LNCAP (cell line): Measurements from ENCODE around the gene MAP4K1.

ENCODE experiments used
- TF ChIP-seq, protein P1 (sequence below): fragments of 450-650 bp; IDR thresholded peaks from 2 replicates; pipeline ENCODE4 v1.5.1; 2017; ENCODE audit warnings: mild to moderate bottlenecking

The MAP4K1 gene

DNA sequence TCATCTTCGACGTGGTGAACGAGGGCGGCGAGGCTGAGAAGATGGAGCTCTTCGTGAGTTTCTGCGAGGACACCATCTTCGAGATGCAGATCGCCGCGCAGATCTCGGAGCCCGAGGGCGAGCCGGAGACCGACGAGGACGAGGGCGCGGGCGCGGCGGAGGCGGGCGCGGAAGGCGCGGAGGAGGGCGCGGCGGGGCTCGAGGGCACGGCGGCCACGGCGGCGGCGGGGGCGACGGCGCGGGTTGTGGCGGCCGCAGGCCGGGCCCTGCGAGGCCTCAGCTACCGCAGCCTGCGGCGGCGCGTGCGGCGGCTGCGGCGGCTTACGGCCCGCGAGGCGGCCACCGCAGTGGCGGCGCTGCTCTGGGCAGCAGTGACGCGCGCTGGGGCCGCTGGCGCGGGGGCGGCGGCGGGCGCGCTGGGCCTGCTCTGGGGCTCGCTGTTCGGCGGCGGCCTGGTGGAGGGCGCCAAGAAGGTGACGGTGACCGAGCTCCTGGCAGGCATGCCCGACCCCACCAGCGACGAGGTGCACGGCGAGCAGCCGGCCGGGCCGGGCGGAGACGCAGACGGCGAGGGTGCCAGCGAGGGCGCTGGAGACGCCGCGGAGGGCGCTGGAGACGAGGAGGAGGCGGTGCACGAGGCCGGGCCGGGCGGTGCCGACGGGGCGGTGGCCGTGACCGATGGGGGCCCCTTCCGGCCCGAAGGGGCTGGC lies 52.6 kb downstream of the MAP4K1 start:
- TF ChIP-seq, protein P1, sequence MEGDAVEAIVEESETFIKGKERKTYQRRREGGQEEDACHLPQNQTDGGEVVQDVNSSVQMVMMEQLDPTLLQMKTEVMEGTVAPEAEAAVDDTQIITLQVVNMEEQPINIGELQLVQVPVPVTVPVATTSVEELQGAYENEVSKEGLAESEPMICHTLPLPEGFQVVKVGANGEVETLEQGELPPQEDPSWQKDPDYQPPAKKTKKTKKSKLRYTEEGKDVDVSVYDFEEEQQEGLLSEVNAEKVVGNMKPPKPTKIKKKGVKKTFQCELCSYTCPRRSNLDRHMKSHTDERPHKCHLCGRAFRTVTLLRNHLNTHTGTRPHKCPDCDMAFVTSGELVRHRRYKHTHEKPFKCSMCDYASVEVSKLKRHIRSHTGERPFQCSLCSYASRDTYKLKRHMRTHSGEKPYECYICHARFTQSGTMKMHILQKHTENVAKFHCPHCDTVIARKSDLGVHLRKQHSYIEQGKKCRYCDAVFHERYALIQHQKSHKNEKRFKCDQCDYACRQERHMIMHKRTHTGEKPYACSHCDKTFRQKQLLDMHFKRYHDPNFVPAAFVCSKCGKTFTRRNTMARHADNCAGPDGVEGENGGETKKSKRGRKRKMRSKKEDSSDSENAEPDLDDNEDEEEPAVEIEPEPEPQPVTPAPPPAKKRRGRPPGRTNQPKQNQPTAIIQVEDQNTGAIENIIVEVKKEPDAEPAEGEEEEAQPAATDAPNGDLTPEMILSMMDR: no peak

DNA sequence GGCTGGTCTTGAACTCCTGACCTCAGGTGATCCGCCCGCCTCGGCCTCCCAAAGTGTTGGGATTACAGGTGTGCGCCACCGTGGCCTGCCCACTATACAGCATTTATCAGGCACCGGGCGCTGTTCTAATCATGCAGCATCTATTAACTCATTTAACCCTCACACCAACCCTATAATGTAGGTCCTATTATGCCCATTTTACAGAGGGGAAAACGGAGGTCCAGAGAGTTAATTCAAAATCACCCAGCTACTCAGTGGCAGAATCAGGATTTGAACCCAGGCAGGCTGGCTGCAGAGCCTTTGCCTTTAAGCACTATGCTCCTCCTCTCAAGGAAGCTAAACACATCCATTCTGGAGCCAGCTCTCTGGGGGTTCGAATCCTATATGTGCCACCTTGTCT lies 54.3 kb downstream of the MAP4K1 start:
- TF ChIP-seq, protein P1: no peak

DNA sequence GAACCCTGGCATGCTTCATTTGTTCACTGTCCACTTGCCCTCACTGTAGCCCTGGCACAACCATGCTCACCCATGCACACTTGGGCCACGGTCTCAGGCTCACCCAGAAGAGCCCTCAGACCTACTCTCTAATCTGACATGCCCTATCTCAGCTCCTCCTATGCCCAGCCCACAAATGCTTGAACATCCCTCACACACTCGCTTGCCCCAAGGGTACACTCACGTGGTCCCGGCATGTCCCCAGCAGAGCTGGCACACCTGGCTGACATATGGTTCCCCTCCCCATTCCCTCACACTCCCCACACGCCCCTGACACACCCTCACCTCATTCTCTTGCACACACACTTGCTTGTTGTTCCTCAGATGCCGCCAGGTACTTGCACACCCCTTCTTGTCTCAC lies 55.7 kb downstream of the MAP4K1 start:
- TF ChIP-seq, protein P1: no peak

DNA sequence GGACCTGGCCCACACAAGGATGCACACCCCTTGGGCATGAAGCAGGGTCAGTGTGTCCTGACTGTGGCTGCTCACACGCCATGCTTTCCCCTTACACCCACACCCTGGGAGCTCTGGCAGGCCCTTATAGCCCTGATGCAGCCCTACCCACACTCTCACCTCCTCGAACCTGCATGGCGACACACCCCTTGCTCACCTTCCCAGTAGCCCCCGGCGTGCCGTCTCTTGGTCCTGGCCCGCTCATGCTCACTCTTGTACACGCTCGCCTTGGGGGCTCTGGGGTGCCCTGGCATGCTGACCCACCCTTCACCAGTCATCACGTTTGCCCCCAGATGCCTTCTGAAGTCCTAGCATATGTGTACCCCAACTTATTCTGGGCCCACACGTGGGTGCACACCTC lies 56.1 kb downstream of the MAP4K1 start:
- TF ChIP-seq, protein P1: no peak

DNA sequence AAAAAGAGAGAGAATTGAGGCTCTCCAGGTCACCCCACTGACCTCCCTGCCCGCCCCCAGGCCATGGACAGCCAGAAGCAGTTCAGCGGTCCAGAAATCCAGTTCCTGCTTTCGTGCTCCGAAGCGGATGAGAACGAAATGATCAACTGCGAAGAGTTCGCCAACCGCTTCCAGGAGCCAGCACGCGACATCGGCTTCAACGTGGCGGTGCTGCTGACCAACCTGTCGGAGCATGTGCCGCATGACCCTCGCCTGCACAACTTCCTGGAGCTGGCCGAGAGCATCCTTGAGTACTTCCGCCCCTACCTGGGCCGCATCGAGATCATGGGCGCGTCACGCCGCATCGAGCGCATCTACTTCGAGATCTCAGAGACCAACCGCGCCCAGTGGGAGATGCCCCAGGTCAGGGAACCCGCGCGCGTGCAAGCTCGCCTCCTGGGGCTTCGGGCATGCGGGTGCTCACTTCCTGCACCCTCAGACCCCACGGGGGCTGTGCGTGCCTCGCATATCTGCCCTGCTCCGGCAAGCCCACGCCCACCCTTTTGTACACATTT lies 56.6 kb downstream of the MAP4K1 start:
- TF ChIP-seq, protein P1: no peak

DNA sequence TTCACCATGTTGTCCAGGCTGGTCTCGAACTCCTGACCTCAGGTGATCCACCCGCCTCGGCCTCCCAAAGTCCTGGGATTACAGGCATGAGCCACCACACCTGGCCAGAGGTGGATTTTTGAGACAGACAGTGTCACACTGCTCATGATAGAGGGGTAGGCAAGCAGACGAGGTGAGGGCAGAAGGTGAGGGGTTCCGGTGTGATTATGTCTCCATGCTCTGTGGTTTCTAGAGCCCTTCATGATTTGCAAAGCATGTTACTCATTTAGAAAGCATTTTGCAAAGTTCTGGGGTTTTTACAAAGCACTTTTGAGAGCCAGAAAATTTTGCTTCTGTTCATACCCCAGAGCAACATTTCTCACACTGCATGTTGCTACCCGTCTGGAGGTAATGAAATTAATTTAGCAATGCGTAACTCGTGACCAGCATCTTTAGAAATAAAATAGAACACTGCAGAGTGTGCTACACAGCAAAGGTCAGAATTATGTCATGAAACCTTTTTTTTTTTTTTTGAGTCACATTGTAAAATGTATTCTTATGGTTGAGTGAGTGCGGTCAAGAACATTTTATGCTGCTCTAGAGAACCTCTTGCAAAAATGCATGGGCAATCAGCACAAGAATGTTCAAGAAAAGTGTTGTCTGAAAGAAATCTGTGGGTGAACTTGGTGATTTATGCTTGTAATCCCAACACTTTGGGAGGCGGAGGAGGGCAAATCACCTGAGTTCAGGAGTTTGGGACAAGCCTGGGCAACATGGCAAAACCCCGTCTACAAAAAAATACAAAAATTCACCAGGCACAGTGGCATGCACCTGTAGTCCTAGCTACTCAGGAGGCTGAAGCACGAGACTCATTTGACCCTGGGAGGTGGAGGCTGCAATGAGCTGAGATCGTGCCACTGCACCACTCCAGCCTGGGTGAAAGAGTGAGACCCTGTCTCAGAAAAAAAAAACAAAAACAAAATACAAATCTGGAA lies 58.0 kb downstream of the MAP4K1 start:
- TF ChIP-seq, protein P1: no peak

DNA sequence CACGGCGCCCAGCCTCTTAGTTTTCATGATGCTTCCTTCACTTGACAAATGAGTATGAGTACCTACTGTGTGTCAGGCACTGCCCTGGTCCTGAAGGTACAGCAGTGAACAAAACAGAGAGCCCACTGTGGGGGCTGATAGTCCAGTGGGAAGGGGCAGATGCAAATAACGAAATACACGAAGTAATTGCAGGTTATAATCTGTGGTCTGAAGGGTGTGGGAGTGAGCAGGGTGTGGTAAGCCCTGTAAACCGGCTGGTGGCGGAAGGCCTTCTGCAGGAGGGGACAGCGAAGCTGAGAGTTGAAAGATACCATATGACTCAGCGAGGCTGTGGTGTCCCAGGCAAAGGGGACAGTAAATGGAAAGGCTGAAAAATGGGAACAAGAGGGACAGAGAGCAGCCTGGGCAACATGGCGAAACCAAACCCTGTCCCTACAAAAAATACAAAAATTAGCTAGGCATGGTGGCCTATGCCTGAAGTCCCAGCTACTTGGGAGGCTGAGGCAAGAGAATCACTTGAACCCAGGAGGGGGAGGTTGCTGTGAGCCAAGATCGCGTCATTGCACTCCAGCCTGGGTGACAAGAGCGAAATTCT lies 60.5 kb downstream of the MAP4K1 start:
- TF ChIP-seq, protein P1: no peak
